NB4 (cell line): ENCODE data around the gene DIS3L2.

Experiments used
- DNase-seq: peaks from one replicate; pipeline ENCODE4 v3.0.0; 2010; ENCODE audit warnings: low read depth
- H3K4me3 ChIP-seq: one replicate; pipeline ENCODE4 v1.5.1; 2011; ENCODE audit warnings: mild to moderate bottlenecking, low read depth, low read length, moderate library complexity
- CTCF ChIP-seq: IDR thresholded peaks from one replicate; pipeline ENCODE4 v1.5.1; 2012; ENCODE audit warnings: low read depth, low read length
- MAX ChIP-seq: IDR thresholded peaks from 2 replicates; pipeline ENCODE4 v1.6.1; 2011; ENCODE audit warnings: low read depth, low read length
- MYC ChIP-seq: IDR thresholded peaks from 2 replicates; pipeline ENCODE4 v1.6.1; 2011; ENCODE audit warnings: low read depth, low read length
- POLR2A ChIP-seq: IDR thresholded peaks from 2 replicates; pipeline ENCODE4 v1.6.1; 2011; ENCODE audit warnings: mild to moderate bottlenecking; ENCODE audit not compliant: insufficient read length; ENCODE audit errors: extremely low read depth

The DIS3L2 gene

DNA sequence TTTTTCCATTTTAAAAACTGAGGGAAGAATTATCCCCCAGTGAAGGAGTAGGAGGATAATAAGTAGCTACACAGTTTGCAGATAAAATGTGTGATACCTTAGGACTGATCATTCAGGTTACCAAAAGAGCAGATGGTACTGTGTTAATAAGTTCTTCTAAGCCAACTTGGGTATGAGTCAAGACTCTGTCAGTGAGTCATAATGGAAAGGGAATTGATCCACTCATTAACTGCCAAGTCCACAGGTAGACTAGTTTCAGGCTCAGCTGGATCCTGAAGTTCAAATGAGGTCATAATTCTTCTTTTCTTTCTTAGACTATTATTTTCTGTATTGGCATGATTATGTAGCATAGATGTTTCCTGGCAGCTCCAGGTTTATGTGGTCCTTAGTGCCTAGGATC, 274.7 kb downstream of the DIS3L2 start:
- no peak overlapping the region for H3K4me3 ChIP-seq
- TF ChIP-seq CTCF (no peak), POLR2A (no peak), MYC (no peak), MAX (no peak)
- no peak for DNase-seq

GRCh38 chr2:232237464-232237863, 276.0 kb downstream of the DIS3L2 start:
- no peak overlapping the region for H3K4me3 ChIP-seq
- TF ChIP-seq MYC (no peak), POLR2A (no peak), CTCF (no peak), MAX (no peak)
- no peak for DNase-seq

DNA sequence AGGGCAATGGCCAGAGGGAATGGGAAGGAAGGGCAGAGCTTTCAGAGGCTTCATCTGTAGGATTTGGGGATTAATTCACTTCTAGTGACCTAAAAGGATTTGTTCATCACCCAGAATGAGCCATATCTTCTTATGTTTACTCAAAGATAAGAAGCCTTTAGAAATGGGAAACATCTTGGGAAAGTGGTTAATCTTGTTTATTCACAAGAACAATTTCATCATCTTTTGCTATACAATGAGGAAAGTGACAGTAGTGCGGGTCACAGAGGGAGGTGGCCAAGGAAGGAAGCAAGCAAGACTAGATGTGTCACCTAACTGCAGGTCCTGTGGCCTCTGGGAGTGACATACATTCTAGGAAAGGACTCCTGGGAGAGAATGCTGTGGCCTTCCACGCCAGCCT, 276.6 kb downstream of the DIS3L2 start:
- no peak for DNase-seq
- TF ChIP-seq MAX (no peak), MYC (no peak), CTCF (no peak), POLR2A (no peak)
- no peak overlapping the region for H3K4me3 ChIP-seq

- no peak overlapping the region for H3K4me3 ChIP-seq
- TF ChIP-seq MAX (no peak), POLR2A (no peak), CTCF (no peak), MYC (no peak)
- DNase-seq, result no peak
Observed at GRCh38 chr2:232238596-232238995, 277.1 kb downstream of the DIS3L2 start.

- H3K4me3 ChIP-seq, result no peak overlapping the region
- TF ChIP-seq CTCF (no peak), MAX (no peak), POLR2A (no peak), MYC (no peak)
- DNase-seq, result no peak
Observed at GRCh38 chr2:232239951-232240681, 278.6 kb downstream of the DIS3L2 start.

GRCh38 chr2:232240906-232241305, 279.4 kb downstream of the DIS3L2 start:
- no peak for DNase-seq
- no peak for TF ChIP-seq MAX
- TF ChIP-seq MYC, result no peak
- TF ChIP-seq CTCF, result no peak
- no peak for TF ChIP-seq POLR2A
- no peak overlapping the region for H3K4me3 ChIP-seq
